Activated CD8-positive, alpha-beta T cell treated with anti-CD3 and anti-CD28 coated beads for 36 hours (primary cell): ENCODE results near the gene RMI1. TPM values are rescaled to one million over a fixed set of nuclear protein-coding genes. Genes with fewer than 3 reads are reported as not detected.

Experiments used
- ATAC-seq: fragments of 200-7000 bp; cut with Tn5 transposase; one replicate; pipeline ENCODE4 v1.10.0; 2021; ENCODE audit warnings: mild to moderate bottlenecking, moderate library complexity
- CTCF ChIA-PET: fragments of 350-600 bp; sonication (Branson Sonifier 250); formaldehyde crosslinking; loops from one replicate; lab custom pipeline; 2021; ENCODE audit warnings: antibody characterized with exemption; lab: Charles Lee
- POLR2A ChIA-PET: fragments of 350-600 bp; sonication (Branson Sonifier 250); formaldehyde crosslinking; loops from one replicate; lab custom pipeline; 2021; ENCODE audit warnings: antibody characterized with exemption; lab: Charles Lee
- DNase-seq: peaks from one replicate; pipeline ENCODE4 v3.0.0-alpha.2; 2020
- H3K27ac Mint-ChIP-seq: one replicate; pipeline ENCODE4 v1.8.0; 2021; ENCODE audit warnings: mild to moderate bottlenecking, mixed read lengths
- H3K27me3 Mint-ChIP-seq: one replicate; pipeline ENCODE4 v1.8.0; 2021; ENCODE audit warnings: mixed read lengths
- H3K36me3 Mint-ChIP-seq: one replicate; pipeline ENCODE4 v1.8.0; 2021; ENCODE audit warnings: low read depth, mixed read lengths
- H3K4me1 Mint-ChIP-seq: one replicate; pipeline ENCODE4 v1.8.0; 2021; ENCODE audit warnings: low read depth, mixed read lengths
- H3K4me3 Mint-ChIP-seq: one replicate; pipeline ENCODE4 v1.8.0; 2021; ENCODE audit warnings: mild to moderate bottlenecking, moderate library complexity, mixed read lengths
- H3K9me3 Mint-ChIP-seq: one replicate; pipeline ENCODE4 v1.8.0; 2021; ENCODE audit warnings: mixed read lengths
- intact Hi-C: fragments of 100-400 bp; cut with micrococcal nuclease; formaldehyde crosslinking; loops from one replicate; pipeline ENCODE4 v1.10.0; 2022
- total RNA-seq, 2 experiments: library from RNA; stranded (reverse); gene quantifications; one replicate each; pipeline ENCODE4 v1.2.3, GENCODE V29; 2021
- TF ChIP-seq, protein P1 (sequence below): fragments of 200-600 bp; IDR thresholded peaks from one replicate; pipeline ENCODE4 v1.8.0; 2022; ENCODE audit warnings: antibody characterized with exemption, mild to moderate bottlenecking

The RMI1 gene
- total RNA-seq, 2 experiments from 2014 or later, result 20.1 to 20.6 TPM

DNA sequence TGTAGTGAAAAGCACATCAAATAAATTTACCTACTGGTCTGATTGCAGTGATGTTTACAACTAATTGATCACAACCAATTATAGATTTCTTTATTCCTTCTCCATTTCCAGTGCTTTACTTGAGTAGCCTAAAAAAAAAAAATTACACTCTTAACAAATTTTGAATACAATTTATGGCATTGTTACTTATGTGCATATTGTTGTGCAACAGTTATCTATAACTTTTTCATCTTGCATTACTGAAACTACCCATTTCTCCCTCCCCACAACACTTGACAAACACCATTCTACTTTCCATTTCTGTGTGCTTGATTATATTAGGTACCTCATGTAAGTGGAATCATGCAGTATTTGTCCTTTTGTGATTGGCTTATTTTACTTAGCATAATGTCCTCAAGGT lies 12.3 kb downstream of the RMI1 start:
- TF ChIP-seq, protein P1, sequence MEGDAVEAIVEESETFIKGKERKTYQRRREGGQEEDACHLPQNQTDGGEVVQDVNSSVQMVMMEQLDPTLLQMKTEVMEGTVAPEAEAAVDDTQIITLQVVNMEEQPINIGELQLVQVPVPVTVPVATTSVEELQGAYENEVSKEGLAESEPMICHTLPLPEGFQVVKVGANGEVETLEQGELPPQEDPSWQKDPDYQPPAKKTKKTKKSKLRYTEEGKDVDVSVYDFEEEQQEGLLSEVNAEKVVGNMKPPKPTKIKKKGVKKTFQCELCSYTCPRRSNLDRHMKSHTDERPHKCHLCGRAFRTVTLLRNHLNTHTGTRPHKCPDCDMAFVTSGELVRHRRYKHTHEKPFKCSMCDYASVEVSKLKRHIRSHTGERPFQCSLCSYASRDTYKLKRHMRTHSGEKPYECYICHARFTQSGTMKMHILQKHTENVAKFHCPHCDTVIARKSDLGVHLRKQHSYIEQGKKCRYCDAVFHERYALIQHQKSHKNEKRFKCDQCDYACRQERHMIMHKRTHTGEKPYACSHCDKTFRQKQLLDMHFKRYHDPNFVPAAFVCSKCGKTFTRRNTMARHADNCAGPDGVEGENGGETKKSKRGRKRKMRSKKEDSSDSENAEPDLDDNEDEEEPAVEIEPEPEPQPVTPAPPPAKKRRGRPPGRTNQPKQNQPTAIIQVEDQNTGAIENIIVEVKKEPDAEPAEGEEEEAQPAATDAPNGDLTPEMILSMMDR, result no peak
- peaks cover 37% of the 10 kb centered on the region for H3K36me3 Mint-ChIP-seq
- peaks cover 6% of the 10 kb centered on the region for H3K4me1 Mint-ChIP-seq
- DNase-seq (no peak), ATAC-seq (no peak)
- H3K27me3 Mint-ChIP-seq, result no peaks in the 10 kb centered on the region
- H3K4me3 Mint-ChIP-seq, result no peak overlapping the region
- ChIA-PET CTCF (no interaction called here), POLR2A (no interaction called here)
- H3K27ac Mint-ChIP-seq, result no peak overlapping the region
- no peaks in the 10 kb centered on the region for H3K9me3 Mint-ChIP-seq
- intact Hi-C loops, result no loop called here

DNA sequence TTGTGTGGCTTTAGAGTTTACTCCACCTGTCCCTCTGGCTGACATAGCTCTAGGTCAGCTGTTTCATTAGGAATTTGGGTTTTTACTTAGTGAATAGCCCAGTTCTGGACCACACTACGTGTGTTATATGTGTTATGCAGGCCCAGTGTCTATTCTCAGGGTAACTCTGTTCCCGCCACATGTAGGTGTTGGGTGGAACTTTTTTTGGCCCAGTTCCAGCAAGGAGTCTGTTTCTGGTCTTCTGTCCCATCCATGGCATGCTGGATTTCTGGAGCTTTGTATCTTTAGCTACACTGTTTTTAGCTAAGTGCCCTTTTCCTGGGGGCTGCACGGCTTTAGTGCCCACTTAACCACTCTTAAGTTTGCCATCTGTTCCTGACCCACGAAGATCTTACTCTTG lies 15.5 kb downstream of the RMI1 start:
- no peak overlapping the region for H3K27ac Mint-ChIP-seq
- TF ChIP-seq, protein P1, result no peak
- H3K9me3 Mint-ChIP-seq, result no peaks in the 10 kb centered on the region
- no peak for ATAC-seq
- CTCF ChIA-PET, result interaction anchor here (1.6 kb wide), 1 partner anchor 13 kb away, joined by 7 read pairs; no protein-coding TSS in a partner anchor
- peaks cover 6% of the 10 kb centered on the region for H3K4me1 Mint-ChIP-seq
- POLR2A ChIA-PET, result interaction anchor here (0.8 kb wide), 1 partner anchor 15 kb away, joined by 3 read pairs; the partner anchor contains the start of gene RMI1
- H3K27me3 Mint-ChIP-seq, result no peaks in the 10 kb centered on the region
- no peak for DNase-seq
- peaks cover 16% of the 10 kb centered on the region for H3K36me3 Mint-ChIP-seq
- no peak overlapping the region for H3K4me3 Mint-ChIP-seq
- intact Hi-C loops, result no loop called here

DNA sequence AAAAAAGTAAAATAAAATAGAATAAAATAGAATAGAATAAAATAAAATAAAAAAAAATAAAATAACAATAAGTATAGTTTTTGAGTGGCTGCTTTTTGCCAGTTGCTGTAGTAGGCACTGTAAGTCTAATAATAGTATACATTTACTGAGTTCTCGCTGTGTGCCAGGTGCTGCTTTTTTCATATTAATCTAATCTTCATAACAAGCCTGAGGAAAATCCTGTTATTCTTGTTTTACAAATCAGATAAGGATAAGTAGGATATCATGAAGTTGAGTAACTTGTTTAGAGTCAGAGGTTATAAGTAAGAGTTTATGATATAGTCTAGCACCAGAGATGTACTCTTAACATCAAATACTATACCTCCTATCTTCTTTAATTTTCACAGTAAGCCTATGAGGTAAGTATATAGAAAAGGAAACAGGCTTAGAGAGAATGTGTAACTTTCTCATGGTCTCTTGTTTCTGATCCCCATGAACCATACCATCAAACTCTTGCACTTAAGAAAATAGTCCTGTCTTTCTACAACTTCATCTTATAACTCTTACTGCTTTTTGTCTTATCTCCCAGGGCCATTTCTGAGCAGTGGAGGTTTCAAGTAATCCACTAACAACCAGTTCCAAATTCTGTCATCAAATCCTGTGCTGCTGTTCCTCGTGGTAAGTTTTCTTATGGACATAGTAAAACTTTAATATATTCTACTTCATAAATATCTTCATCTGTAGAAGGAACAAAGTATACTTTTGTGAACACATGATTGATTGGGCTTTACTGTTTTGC lies 18.7 kb downstream of the RMI1 start:
- intact Hi-C loops, result no loop called here
- Mint-ChIP-seq H3K27me3 (no peaks in the 10 kb centered on the region), H3K36me3 (peaks cover 26% of the 10 kb centered on the region), H3K27ac (no peak overlapping the region), H3K9me3 (no peaks in the 10 kb centered on the region), H3K4me1 (peaks cover 18% of the 10 kb centered on the region), H3K4me3 (no peak overlapping the region)
- ATAC-seq (no peak), DNase-seq (no peak)
- TF ChIP-seq, protein P1, result no peak
- POLR2A ChIA-PET, result no interaction called here
- CTCF ChIA-PET, result no interaction called here

DNA sequence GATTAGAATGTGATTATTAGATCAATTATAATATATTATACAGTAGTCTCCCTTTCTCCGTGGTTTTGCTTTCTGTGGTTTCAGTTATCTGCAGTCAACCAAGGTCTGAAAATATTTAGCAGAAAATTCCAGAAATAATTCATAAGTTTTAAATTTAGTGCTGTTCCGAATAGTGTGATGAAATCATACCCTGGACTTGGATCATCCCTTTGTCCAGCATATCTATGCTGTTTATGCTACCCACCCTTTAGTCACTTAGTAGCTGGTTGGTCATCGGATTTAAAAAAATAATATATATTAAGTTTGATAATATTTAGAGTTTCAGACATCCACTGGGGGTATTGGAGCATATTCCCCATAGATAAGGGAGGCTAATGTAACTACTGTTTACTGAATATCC lies 19.6 kb downstream of the RMI1 start:
- Mint-ChIP-seq H3K27me3 (no peaks in the 10 kb centered on the region), H3K4me3 (no peak overlapping the region), H3K9me3 (no peaks in the 10 kb centered on the region), H3K4me1 (peaks cover 18% of the 10 kb centered on the region), H3K27ac (no peak overlapping the region), H3K36me3 (peaks cover 30% of the 10 kb centered on the region)
- ChIA-PET POLR2A (no interaction called here), CTCF (no interaction called here)
- DNase-seq (no peak), ATAC-seq (no peak)
- TF ChIP-seq, protein P1, result no peak
- intact Hi-C loops, result no loop called here

DNA sequence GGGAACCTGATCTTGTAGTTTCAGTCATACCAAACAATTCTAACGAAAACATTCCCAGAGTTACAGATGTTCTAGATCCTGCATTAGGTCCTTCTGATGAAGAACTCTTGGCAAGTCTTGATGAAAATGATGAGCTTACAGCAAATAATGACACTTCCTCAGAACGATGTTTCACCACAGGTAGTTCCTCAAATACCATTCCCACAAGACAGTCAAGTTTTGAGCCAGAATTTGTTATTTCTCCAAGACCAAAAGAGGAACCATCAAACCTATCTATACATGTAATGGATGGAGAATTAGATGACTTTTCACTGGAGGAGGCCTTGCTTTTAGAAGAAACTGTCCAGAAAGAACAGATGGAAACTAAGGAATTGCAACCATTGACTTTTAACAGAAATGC lies 21.0 kb downstream of the RMI1 start:
- no peak for ATAC-seq
- CTCF ChIA-PET, result no interaction called here
- TF ChIP-seq, protein P1, result no peak
- peaks cover 12% of the 10 kb centered on the region for H3K4me1 Mint-ChIP-seq
- DNase-seq, result no peak
- intact Hi-C loops, result no loop called here
- no peak overlapping the region for H3K27ac Mint-ChIP-seq
- H3K4me3 Mint-ChIP-seq, result no peak overlapping the region
- no peaks in the 10 kb centered on the region for H3K27me3 Mint-ChIP-seq
- POLR2A ChIA-PET, result no interaction called here
- H3K36me3 Mint-ChIP-seq, result peaks cover 28% of the 10 kb centered on the region
- no peaks in the 10 kb centered on the region for H3K9me3 Mint-ChIP-seq
